GM19025 (cell line): ENCODE data around the gene TADA2B.

Experiments used
- ATAC-seq: cut with Tn5 transposase; IDR thresholded peaks from one replicate; pipeline ENCODE4 v1.9.1; 2021; ENCODE audit warnings: mild to moderate bottlenecking, low read depth, moderate library complexity; ENCODE audit not compliant: unreplicated experiment

The TADA2B gene

DNA sequence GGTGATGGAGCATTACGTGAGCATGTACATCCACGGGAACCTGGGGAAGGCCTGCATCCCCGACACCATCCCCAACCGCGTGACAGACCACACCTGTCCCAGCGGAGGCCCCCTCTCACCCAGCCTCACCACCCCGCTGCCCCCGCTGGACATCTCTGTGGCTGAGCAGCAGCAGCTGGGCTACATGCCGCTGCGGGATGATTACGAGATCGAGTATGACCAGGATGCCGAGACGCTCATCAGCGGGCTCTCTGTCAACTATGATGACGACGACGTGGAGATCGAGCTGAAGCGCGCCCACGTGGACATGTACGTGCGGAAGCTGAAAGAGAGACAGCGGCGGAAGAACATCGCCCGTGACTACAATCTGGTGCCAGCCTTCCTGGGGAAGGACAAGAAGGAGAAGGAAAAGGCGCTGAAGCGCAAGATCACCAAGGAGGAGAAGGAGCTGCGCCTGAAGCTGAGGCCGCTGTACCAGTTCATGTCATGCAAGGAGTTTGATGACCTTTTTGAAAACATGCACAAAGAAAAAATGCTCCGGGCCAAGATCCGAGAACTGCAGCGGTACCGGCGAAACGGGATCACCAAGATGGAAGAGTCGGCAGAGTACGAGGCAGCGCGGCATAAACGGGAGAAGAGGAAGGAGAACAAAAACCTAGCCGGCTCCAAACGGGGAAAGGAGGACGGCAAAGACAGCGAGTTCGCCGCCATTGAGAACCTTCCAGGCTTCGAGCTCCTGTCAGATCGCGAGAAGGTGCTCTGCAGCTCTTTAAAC lies 11.1 kb downstream of the TADA2B start:
- ATAC-seq = no peak

DNA sequence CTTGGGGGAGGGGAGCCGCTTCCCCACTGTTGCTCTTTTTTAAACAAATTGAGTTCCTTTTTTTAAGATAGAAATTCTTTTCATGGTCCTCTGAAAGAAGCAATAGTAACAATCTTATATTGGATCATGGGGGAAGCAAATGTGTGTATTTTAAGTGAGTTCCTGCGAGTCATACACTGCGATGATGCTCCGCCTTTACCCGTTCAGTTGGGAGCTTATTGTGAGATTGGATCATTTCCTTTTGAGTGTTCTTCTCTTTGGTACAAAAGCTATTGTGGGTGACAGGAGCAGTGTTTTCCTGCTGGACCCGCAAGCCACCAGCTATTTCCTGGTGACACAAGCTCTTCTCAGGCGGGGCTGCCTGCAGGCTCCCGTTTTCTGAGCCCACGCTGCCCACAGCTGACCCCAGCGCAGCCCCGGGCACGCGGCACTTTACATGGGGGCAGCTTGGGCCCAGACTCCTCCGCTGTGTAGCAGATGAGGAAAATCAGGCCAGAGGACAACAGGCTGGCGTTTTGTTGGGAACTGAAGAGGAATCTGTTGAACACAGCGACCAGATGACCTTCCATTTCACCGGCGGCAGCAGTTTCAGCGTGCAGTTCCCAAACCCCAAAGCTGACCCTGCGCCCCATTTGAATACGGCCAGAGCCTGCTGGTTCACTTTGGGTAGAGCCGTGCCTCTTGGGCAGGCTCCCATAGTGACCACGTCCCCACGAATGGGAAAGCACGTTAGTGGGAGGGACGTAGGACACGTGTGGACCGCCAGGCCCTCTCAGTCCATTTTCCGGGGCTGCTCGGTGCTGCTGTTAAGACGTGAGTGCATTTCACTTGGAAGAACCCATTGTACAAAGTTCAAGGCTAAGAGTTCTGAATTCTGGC lies 12.2 kb downstream of the TADA2B start:
- ATAC-seq = no peak

DNA sequence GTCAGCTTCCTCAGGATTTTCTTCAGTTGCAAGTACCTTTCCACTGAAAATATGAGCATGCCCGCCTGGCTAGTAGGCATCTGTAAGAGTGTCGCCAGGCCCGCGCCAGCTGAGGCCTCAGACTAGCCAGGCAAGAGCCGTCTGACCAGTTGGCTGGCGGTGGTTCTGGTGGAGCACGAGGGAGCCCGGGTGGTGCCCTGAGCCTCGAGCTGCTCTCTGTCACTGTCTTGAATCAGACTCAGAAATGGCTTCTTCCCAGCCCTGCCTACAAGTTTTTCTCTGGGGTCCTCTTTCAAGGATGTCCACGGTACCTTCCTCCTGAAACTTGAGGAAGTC lies 12.8 kb downstream of the TADA2B start:
- no peak for ATAC-seq

DNA sequence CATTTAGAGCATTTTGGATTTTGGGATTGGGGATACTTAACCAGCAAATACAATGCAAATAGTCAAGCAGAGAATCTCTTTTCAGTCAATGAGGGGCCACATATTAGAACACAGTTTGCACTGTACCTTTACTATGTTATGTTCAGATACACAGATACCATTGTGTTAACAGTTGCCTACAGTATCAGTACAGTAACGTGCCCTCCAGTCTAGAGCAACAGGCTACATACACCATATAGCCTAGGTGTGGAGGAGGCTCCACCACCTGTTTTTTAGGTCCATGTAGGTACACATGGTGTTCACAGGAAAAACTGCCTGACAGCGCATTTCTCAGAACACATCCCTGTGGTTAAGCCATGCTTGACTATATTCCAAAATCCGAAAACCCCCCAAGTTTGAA lies 15.6 kb downstream of the TADA2B start:
- no peak for ATAC-seq

DNA sequence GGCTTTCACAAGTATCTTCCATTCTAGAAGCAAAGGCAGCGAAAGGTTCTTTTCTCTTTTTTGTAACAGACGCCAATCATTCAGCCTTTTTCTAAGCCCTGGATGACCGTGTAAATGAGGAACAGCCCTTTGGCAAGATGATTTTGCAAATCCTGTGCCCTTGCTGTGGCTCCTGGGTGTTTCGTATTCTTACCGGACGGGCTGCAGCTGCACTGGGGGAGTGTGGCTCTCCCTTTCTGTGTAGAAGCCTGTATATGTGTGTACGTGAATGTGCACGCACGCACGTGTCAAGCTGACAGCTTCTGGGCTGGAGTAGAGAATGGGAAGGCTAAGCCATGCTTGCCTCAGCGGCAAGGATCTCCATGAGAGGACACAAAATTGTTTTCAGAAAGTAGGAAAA lies 16.5 kb downstream of the TADA2B start:
- ATAC-seq = no peak

DNA sequence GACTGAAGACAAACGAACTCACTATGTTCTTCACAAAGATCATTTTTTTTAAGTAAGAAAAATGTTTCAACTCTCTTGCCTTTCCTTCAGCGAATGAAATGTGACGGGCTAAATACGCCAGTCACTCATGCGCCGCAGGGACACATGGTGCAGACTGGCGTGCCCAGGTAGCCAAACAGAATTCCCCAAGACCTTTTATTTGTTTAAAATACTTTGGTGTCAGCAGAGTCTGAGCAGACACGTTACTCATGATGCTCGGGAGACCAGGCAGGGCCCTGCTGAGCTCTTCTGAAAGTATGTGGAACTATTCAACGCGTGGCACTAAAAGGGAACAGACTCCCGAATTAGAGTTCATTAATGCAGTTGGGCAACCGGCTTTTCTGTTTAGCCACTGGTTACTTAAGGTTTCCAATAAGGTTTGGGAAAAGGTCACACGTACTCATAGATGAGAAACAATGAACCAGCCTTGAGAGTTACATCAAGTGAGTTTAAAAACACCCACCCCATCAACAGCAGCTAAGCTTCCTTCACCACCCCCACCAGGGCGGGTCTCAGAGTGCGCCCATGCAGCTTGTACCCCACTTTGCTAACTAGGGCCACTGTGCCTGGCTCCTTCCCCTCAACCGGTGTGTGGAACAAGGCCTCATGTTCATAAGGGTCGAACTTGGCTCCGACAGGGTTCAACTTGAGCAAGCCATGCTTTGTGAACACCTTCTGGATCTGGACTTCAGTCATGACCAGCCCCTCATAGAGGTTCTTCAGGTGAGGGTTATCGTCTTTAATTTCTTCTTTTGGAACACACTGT lies 17.4 kb downstream of the TADA2B start:
- ATAC-seq = no peak

DNA sequence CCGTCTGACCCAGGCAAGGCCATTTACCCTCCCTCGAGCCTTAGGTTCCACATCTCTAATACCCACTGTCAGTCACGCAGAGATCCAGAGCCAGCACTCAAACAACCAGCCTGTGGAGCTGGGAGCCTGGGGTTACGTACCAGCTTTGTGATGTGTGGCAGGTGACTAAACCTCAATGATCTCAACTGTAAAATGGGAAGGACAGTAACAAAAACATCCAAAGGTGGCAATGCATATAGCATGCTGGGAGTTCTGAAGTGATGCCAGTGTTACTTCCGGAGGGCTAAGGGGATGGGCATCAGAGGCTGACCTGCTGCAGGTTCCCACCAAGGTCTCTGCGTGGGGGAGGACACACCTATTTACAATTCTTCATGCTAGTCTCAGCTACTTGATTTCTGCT lies 18.6 kb downstream of the TADA2B start:
- no peak for ATAC-seq

DNA sequence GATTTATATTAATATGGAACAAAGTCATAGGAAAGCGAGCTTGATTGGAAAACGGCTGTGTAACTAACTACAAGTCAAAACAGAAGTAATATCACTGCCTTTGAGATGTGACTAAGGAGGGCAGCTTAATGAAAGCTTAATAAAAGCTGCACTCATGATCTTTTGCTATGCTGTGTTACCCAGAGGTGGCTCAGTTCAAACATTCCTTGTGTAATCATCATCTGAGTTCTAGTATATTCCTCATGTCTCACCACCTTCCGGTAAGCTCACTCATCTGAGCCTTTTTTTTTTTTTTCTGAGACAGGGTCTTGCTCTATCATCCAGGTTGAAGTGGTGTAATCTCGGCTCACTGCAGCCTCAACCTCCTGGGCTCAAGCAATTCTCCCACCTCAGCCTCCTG lies 19.6 kb downstream of the TADA2B start:
- ATAC-seq = no peak

DNA sequence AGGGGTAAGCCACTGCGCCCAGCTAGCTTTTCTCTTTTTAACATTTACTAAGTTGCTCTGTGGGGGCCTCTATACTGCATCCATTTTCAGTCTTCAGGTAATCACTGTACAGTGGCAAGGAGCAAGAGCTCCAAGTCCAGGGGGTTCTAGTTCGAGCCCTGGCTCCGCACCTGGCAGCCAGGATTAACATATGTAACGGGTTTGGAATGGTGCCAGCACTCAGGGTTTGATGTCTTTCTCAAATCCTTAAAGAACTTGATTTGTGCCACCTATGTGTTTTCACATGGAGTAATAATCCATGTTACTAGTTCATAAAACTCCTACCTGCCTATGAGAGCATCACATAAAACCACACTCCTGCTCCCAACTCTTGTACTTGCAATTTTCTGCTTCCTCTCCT lies 20.2 kb downstream of the TADA2B start:
- ATAC-seq = no peak

DNA sequence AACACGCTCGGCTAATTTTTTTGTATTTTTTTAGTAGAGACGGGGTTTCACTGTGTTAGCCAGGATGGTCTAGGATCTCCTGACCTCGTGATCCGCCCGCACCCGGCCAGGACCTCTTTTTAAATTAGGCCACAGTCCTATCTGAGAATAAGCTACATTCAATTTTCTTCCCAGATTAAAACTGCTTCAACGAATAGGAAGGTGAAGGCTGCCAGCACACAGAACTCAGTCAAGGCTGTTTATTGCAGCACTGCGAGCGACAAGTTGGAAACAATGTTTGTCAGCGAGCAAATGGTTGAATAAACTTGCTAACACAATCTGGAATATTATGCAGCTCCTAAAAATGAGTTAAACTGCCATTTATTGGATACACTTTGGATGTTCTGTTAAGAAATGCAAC lies 22.8 kb downstream of the TADA2B start:
- no peak for ATAC-seq

DNA sequence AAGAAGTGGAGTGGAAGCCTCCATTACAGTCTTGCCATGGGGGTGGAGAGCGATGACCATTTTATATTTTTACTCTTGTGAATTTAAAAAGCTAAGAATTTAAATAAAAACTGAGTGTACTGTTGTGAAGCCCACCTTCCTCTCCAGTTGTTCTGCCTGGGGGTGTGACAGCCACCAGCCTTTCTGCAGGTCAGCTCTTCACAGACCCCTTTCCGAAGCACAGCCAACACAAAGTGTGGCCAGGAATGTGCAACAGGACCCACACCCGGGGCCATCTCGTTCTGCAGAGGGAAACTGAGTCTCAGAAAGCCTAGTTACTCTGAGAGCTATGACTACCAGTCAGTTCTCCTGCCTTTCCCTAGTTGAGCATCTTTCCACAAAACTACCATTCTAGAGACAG lies 23.3 kb downstream of the TADA2B start:
- ATAC-seq = no peak

DNA sequence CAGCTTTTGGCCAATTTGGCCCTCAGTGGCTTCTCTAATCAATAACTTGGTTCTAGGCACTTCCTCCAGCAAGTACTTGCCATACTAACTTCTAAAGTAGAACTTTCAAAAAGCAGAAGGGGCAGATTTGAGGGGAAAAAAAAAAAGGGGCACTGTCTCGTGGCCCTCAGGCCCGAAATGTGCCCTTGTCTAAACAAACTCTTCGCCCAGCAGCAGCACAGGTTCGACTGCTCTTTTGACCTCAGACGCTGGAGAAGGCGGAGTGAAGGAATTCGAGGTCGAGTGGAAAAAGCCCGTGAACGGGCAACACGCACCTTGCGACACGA lies 23.9 kb downstream of the TADA2B start:
- ATAC-seq = no peak

DNA sequence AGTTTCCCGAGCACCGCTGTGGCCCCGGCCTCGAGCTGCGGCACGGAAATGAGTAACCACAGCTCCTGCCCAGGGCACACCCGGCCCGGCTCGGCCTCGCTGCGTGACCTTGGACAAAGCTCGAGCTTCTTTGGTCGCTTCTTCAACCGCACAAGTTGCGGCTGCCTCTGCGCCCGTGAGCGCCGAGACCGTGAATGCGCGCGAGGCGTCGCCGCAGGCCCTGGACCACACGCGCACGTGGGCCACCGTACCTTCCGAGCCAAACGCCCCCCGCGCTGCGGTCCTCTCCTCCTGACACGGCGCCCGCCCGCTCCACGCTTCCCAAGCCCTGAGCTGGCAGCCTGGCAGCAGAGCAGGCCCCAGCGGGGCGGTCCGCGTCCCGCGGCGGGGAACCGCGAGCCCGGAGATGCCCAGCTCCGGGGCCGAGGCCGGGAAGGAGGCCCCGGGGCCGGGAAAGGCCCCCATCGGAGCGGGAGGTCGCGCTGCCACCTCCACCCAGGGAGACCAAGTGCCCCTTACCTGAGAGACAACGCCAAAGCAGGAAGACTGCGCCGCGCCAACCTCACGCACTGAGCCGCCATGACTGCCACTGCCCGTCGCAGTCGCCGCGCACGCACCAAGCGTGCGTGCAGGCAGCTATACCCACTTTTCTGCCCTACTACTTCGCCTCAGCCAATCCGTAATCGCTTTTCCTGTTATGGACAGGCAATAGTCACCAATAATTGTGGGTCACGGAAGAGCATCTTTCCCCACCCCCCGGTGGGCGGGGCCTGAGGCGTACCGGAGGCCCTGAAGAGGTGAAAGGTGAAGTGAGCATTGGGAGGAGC lies 24.5 kb downstream of the TADA2B start, which contains the start of gene GRPEL1:
Gene GRPEL1 (minus strand): TSS at position 613 of the 827 bp plus-strand sequence. CDS start 32 bp downstream, at position 581.
- ATAC-seq = peak; percentile 91

DNA sequence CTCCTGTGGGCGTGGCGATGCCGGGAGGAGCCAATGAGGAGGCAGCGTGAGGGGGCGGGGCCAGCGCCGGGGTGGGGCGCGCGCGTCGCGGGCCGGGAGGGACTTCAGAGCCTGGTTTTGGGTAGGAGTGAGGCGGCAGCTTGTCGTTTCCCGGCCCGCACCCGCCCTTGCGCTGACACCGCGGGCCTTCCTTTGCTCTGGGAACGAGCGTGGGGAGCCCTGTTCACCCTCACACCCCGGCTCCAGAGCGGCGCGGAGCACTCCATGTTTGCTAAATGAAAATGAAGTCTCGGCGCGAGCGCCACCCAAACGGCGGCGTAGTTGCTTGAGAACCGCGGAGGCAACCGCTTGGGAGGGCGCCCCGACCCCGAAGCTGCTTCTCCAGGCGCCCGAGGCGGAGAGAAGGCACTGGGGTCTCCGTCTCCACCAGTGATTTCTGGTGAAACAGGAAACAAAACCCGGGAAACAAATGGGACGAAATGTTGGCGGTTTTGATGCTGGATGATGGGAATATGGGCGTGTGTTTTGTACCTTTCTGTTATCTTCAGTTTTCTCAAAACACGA lies 25.2 kb downstream of the TADA2B start:
- peak; percentile 4 for ATAC-seq

DNA sequence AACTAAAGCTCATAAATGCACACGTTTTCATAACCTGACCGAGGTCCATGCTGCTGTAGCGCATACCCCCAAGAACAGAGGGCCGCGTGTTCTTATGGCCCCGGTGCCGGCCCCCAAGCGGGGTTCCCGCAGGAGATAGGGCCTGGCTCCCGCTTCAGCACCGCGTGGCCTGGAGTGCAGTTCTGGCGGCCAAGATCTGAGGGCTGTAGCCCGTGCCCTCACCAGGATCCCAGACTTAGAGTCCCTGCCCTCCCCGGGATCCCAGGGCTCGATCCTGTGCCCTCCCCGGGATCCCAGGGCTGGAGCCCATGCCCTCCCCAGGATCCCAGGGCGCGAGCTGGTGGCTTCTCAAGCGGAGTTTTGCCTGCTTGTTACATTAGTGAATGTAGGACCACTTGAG lies 25.7 kb downstream of the TADA2B start:
- no peak for ATAC-seq

DNA sequence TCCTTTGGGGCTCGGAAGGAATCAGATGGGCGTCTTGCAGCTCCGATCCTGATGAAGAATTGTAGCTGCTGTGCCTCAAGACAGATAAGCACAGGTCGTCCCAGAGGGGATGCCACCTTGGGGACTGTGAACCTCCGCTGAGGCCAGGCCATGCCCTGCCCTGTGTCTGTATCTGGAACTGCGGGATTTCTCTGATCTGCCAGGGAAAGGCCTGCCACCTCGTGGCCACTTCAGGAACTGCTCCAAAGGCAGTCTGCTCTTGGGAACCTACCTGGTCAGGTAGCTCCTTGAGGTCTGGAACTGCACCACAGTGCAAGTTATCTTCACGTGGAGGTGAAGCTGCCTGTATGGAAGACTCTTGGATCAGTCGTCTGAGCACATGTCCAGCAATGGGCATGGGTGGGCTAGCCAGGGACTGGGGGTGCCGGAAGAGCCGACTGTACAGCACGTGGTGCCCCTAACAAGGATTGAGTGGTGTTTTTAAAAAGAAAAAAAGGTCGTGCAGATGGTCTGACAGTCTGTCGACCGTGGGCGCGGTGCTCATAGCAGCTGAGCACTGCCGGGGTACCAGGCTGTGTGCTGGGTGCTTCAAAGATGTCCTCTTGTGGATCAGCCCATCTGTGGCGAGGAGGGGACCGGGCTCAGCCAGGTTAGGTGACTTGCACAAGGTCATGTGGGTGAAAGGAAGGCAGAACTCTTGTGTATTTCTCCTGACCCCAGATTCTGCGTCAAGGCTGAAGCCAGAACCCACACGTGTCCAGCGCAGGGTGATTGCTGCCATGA lies 27.7 kb downstream of the TADA2B start:
- ATAC-seq = peak; percentile 19

DNA sequence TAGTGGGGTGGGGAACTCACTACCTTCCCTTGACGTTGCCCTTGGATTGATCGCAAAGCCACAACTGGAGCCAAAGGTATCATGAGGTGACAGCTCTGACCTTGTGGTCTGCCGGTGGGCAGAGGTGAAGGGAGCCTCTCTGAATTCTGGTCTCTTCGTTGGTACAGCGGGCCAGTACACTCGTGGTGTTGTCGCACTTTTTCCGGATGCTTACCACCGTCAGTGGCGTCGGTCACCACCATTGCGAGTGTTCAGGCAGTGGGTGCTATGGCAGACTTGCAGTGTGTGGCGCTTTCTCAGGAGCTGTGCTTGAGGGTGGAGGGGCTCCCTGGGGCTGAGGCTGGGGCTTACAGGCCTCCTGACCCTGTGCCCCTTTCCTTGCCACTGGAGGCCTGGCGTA lies 29.9 kb downstream of the TADA2B start:
- no peak for ATAC-seq

DNA sequence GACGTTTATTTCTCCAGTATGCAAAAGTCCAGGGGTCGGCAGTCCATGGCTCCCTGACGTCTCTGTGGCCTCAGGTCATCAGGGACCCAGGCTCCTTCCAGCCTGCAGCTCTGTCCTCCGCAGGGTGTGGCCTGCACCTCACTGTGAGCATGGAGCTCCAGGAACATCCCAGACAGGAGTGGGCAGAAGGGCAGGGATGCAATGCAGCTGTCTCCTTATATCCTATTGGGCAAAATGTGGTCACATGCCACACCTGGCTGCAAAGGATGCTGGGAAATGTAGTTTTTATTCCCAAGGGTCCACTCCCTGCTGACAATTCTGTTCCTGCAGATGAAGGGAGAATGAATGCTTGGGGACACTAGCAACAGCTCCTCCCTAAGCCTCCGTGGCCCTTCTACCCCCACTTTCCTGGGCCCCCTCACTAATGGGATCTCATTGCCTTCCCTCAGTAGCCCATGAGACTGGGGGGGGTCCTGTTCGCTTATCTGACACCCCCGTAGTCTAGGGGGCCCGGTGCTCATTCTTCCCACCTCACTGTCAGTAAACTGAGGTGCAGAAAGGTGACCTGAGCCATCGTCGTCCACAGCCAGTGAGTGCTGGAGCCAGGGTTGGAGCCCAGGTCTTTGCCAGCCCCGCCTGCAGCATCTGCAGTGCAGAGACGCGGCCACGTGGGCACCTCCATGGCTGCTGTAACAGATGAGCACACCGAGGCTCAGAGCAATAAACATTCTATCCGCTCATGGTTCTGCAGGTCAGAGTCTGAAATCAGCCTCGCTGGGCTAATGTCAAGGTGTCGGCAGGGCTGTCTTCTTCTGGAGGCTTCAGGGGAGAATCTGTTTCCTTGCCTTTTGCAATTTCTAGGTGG lies 30.6 kb downstream of the TADA2B start:
- ATAC-seq = no peak
